Iris pigment epithelial cell (primary cell): ENCODE results near the gene IQGAP2.
A peak's percentile ranks its signal among the peaks of the same experiment; 100 is the strongest.

Experiments used
- DNase-seq: peaks from one replicate; pipeline ENCODE4 v3.0.0-alpha.2; 2011; ENCODE audit warnings: low read depth

The IQGAP2 gene

GRCh38 chr5:76451031-76451701, 48.1 kb downstream of the IQGAP2 start:
- no peak for DNase-seq

- no peak for DNase-seq
Observed at GRCh38 chr5:76455531-76456133, 52.5 kb downstream of the IQGAP2 start.

- DNase-seq = no peak
Observed at GRCh38 chr5:76456258-76456657, 53.2 kb downstream of the IQGAP2 start.

- DNase-seq = peak; percentile 82
Observed at GRCh38 chr5:76457674-76458485, 54.8 kb downstream of the IQGAP2 start.

GRCh38 chr5:76458486-76458830, 55.4 kb downstream of the IQGAP2 start:
- DNase-seq = no peak

GRCh38 chr5:76460104-76460503, 57.0 kb downstream of the IQGAP2 start:
- DNase-seq = no peak

GRCh38 chr5:76462097-76462667, 59.1 kb downstream of the IQGAP2 start:
- no peak for DNase-seq

GRCh38 chr5:76467216-76467615, 64.1 kb downstream of the IQGAP2 start:
- no peak for DNase-seq

- peak; percentile 88 for DNase-seq
Observed at GRCh38 chr5:76468635-76469425, 65.7 kb downstream of the IQGAP2 start.

- peak; percentile 70 for DNase-seq
Observed at GRCh38 chr5:76469656-76470290, 66.7 kb downstream of the IQGAP2 start.

GRCh38 chr5:76470976-76471375, 67.9 kb downstream of the IQGAP2 start:
- no peak for DNase-seq

GRCh38 chr5:76471406-76471805, 68.3 kb downstream of the IQGAP2 start:
- no peak for DNase-seq

- no peak for DNase-seq
Observed at GRCh38 chr5:76471987-76472334, 68.9 kb downstream of the IQGAP2 start.

- peak; percentile 50 for DNase-seq
Observed at GRCh38 chr5:76472335-76473008, 69.4 kb downstream of the IQGAP2 start.

GRCh38 chr5:76473009-76473336, 69.9 kb downstream of the IQGAP2 start:
- DNase-seq = no peak

GRCh38 chr5:76473661-76474060, 70.6 kb downstream of the IQGAP2 start:
- no peak for DNase-seq

GRCh38 chr5:76474377-76474776, 71.3 kb downstream of the IQGAP2 start:
- no peak for DNase-seq

- no peak for DNase-seq
Observed at GRCh38 chr5:76475385-76475784, 72.3 kb downstream of the IQGAP2 start.

- no peak for DNase-seq
Observed at GRCh38 chr5:76475936-76476335, 72.9 kb downstream of the IQGAP2 start.

GRCh38 chr5:76476474-76477038, 73.5 kb downstream of the IQGAP2 start:
- no peak for DNase-seq

GRCh38 chr5:76477061-76477460, 74.0 kb downstream of the IQGAP2 start:
- DNase-seq = no peak
